Measurements from ENCODE around the gene FBXL7.

FBXL7 gene

DNA sequence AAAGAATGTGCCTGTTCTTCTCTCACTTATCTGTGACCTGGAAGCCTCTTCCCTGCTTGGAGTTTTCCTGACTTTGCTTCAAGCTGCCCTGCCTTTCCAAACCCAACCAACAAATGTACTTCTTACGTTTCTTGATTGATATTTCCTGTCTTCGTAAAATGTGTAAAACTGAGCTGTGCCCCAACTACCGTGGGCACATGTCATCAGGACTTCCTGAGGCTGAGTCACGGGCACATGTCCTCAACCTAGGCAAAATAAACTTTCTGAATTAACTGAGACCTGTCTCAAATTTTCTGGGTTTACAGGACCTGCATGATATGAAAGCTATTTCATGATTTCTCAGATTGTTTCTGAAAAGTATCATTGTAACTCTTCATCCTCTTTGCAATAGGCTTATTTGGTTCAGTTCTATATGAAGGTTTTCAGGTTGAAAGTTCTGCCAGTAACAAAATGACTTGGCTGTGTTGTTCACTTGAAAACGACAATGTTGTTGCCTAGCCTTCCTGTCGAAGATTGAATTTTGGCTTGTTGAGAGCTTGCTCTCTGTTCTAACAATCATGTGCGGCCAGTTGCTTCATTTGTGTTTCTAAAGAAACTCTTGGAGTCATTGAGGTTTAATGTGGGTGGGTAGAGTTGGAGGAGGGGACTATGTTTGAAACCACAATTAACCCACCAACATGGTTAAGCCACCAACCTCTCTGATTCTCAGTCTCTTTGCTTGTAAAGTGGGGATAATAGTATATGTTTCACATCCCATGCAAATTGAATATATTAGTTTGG, 145.6 kb downstream of the FBXL7 start:
- H3K9me3 Mint-ChIP-seq, result peaks cover 12% of the 10 kb centered on the region
- no peak overlapping the region for H3K4me3 Mint-ChIP-seq
- no peak overlapping the region for H3K27ac Mint-ChIP-seq
- H3K4me1 Mint-ChIP-seq, result no peaks in the 10 kb centered on the region
- H3K27me3 Mint-ChIP-seq, result no peaks in the 10 kb centered on the region
- DNase-seq (no peak), ATAC-seq (no peak)
- no peaks in the 10 kb centered on the region for H3K36me3 Mint-ChIP-seq (ENCODE audit: low read depth)

DNA sequence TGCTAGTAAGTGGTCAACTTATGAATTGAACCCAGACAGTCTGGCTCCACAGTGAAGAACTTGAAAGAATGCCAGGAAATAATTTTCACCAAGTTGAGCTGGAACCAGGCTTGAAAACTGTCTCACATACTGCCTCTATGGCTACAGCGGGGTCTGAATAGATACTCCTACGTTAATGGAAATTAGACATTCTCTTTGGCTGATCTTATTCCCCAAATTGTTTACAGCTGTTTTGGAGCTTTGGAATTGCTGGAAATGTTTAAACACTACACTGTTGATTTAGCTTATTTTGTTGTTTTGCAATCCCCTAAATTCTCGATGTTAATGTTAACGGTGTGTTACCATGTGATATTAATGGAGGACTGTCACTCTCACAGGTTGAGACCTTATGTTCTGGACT, 146.4 kb downstream of the FBXL7 start:
- ATAC-seq, result no peak
- no peaks in the 10 kb centered on the region for H3K27me3 Mint-ChIP-seq
- no peak overlapping the region for H3K27ac Mint-ChIP-seq
- no peaks in the 10 kb centered on the region for H3K36me3 Mint-ChIP-seq (ENCODE audit: low read depth)
- no peak overlapping the region for H3K4me3 Mint-ChIP-seq
- no peak for DNase-seq
- H3K4me1 Mint-ChIP-seq, result no peaks in the 10 kb centered on the region
- peaks cover 12% of the 10 kb centered on the region for H3K9me3 Mint-ChIP-seq

DNA sequence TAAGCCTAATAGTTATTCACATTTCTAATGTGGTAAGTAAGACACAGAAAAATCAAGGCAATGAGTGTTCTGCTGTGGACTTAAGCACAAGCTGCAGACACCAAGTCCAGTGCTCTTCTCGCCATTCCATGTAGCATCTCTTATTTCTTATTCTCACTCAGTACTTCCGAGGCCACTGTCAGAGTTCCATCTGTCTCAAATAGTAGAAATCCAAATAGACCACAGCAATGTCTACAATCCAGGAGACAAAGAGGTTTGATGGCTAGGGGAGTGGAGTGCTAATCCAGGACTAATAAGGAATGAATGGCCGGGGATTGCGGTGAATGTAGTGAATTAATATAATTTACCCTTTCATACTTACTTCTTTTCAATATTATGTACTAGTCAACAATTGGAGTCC, 147.3 kb downstream of the FBXL7 start:
- Mint-ChIP-seq H3K27ac (no peak overlapping the region), H3K9me3 (peaks cover 12% of the 10 kb centered on the region), H3K27me3 (no peaks in the 10 kb centered on the region), H3K36me3 (ENCODE audit: low read depth) (no peaks in the 10 kb centered on the region), H3K4me3 (no peak overlapping the region), H3K4me1 (no peaks in the 10 kb centered on the region)
- DNase-seq (no peak), ATAC-seq (no peak)

DNA sequence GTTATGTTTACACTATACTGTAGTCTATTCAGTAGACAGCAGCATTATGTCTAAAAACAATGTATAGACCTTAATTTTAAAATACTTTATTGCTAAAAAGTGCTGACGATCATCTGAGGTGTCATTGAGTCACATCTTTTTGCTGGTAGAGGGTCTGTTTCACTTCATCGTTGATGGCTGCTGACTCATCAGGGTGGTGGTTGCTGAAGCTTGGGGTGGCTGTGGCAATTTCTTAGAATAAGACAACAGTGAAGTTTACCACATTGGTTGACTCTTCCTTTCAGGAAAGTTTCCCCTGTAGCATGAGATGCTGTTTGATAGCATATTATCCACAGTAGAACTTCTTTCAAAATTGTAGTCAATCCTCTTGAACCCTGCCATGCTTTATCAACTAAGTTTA, 150.3 kb downstream of the FBXL7 start:
- no peak for ATAC-seq

DNA sequence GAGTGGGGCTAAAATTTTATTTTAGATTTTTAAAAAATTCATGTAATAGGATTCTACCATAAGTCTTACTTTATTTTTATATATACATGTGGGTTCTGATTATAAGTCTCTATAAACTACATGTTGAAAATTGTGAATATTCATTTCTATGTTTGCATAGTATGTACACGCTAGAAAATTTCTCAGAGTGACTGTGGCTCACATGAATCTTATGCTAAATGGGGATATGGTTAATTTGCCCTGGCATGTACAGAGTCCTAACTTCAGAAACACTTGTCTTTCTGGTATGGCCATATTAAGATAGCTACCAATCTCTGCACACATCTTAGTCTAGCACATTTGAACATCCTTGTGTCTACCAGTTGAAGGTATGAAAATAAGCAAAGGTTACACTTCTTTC, 154.8 kb downstream of the FBXL7 start:
- Mint-ChIP-seq H3K27me3 (no peaks in the 10 kb centered on the region), H3K9me3 (peaks cover 4% of the 10 kb centered on the region), H3K36me3 (ENCODE audit: low read depth) (no peaks in the 10 kb centered on the region), H3K4me1 (no peaks in the 10 kb centered on the region), H3K27ac (no peak overlapping the region), H3K4me3 (no peak overlapping the region)
- no peak for DNase-seq
- no peak for ATAC-seq

More for the DNA sequence above, 150.3 kb downstream of the FBXL7 start:
- Mint-ChIP-seq H3K27ac (no peak overlapping the region), H3K27me3 (no peaks in the 10 kb centered on the region), H3K9me3 (no peaks in the 10 kb centered on the region), H3K4me1 (no peaks in the 10 kb centered on the region), H3K36me3 (ENCODE audit: low read depth) (no peaks in the 10 kb centered on the region), H3K4me3 (no peak overlapping the region)
- DNase-seq, result no peak

DNA sequence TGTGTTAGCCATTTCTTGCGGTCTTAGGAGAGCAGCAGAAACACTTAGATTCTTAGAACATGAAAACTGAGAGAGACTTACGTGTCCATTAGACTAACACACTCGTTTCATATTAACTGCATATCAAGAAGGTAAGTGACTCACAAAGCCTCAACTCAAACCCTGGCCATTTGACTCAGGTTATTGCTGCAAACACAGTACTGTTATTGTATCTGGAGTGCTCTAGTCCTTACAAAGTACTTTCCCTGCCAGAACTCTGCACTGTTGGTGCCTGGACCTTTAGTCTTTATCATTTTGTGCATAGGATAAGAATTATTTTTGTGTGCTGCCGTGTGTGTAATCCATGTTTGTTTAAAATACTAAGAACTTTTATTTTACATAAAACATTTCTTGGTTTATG, 155.7 kb downstream of the FBXL7 start:
- no peak overlapping the region for H3K4me3 Mint-ChIP-seq
- H3K36me3 Mint-ChIP-seq (ENCODE audit: low read depth), result no peaks in the 10 kb centered on the region
- peaks cover 4% of the 10 kb centered on the region for H3K9me3 Mint-ChIP-seq
- no peak for DNase-seq
- no peaks in the 10 kb centered on the region for H3K27me3 Mint-ChIP-seq
- no peaks in the 10 kb centered on the region for H3K4me1 Mint-ChIP-seq
- no peak for ATAC-seq
- no peak overlapping the region for H3K27ac Mint-ChIP-seq

DNA sequence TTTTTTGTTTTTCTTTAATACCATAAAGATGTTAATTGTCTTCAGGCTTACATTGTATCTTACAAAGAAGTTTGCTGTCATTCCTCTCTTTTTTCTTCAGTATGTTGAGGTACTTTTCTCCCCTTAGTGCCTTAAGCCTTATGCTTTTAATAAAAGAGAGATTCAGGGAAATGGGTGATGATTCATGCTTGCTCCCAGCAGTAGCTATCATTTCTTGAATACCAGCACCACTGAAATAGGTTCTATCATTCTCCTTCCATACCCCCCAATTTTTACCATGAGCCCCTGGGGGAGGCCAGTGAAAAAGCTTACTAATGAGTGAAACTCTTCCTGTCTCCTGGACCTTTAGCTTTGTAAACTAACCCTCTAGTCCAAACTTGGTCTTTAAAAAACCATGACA, 165.0 kb downstream of the FBXL7 start:
- Mint-ChIP-seq H3K36me3 (ENCODE audit: low read depth) (no peaks in the 10 kb centered on the region), H3K4me1 (no peaks in the 10 kb centered on the region), H3K27ac (no peak overlapping the region), H3K9me3 (peaks cover 13% of the 10 kb centered on the region), H3K4me3 (no peak overlapping the region), H3K27me3 (no peaks in the 10 kb centered on the region)
- DNase-seq, result no peak
- ATAC-seq, result no peak

DNA sequence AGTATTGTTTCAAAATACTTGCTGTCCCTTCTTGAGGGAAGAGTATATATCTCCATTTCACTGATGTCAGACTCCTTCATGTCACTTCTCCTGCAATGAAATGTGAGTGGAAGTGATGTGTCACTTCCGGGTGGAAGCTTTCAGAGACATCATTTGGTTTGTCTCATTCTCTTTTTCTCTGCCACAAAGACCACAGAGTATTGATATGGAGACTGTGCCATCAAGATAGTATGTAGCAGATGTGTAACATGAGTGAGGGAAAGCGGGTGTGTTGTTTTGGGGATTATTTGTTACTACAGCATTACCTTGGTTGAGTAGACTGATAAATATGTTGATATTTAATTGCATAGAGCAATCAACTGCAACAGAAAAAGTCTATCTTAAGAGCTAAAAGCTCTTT, 169.8 kb downstream of the FBXL7 start:
- H3K4me1 Mint-ChIP-seq, result no peaks in the 10 kb centered on the region
- H3K9me3 Mint-ChIP-seq, result peaks cover 14% of the 10 kb centered on the region
- H3K36me3 Mint-ChIP-seq (ENCODE audit: low read depth), result no peaks in the 10 kb centered on the region
- no peak for ATAC-seq
- H3K27me3 Mint-ChIP-seq, result no peaks in the 10 kb centered on the region
- H3K4me3 Mint-ChIP-seq, result no peak overlapping the region
- DNase-seq, result no peak
- H3K27ac Mint-ChIP-seq, result no peak overlapping the region

DNA sequence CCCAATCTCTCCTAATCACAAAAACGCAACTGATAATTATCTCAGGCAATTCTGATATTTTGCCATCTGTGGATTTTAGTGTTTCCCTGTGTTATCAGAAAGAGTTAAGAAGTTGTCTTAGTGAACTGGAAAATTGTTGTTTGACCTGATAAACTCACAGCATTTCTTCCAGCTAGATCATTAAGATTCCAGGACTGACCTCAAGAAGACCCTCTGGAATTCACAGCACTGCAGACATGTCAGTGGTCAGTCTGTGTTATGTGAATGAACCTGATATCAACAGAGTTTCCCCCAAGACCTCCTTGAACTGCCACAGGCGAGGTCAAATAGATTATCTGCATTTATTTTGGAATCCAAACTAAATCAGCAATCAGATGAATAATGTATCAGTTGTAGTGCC, 174.7 kb downstream of the FBXL7 start:
- no peak overlapping the region for H3K27ac Mint-ChIP-seq
- H3K4me3 Mint-ChIP-seq, result no peak overlapping the region
- H3K27me3 Mint-ChIP-seq, result no peaks in the 10 kb centered on the region
- DNase-seq (no peak), ATAC-seq (no peak)
- H3K4me1 Mint-ChIP-seq, result no peaks in the 10 kb centered on the region
- H3K9me3 Mint-ChIP-seq, result peaks cover 8% of the 10 kb centered on the region
- no peaks in the 10 kb centered on the region for H3K36me3 Mint-ChIP-seq (ENCODE audit: low read depth)

DNA sequence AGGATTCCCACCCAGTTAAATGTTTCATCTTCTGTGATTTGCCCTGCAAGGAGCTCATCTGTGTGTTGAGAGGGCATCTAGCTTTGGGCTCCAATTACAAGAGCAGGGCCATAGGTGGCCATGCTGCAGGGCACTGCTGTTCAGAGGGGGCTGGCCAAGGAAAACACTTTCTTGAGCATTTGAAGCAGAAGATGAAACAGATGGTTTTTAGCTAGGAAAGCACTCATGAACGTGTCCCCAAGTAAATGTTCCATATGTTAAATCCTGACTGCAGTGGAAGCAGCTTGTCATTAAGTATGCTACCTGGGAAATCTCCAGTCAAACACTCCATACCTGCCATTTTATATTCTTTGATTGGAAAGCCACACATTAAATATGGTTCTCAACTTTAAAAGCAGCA, 176.6 kb downstream of the FBXL7 start:
- no peak for ATAC-seq
- Mint-ChIP-seq H3K27me3 (no peaks in the 10 kb centered on the region), H3K27ac (no peak overlapping the region), H3K4me1 (no peaks in the 10 kb centered on the region), H3K9me3 (peaks cover 3% of the 10 kb centered on the region), H3K36me3 (ENCODE audit: low read depth) (no peaks in the 10 kb centered on the region), H3K4me3 (no peak overlapping the region)
- DNase-seq, result no peak

DNA sequence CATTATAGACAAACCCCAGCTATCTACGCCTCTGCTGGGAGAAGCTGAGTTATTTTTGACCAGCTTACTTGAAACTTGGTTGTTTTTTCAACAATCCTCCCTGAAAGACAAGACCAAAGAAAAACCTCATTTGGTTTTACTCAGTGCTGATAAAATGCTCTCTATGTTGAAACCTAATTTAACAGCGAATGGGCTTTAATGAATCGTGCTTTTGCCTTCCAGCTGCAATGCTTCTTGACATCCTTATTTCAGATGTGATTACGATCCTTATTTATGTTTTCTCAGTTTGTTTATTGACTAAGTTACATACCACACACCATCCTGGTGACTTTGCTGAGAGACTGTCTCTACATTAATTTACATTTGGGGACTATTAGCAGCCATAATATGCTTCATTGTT, 179.2 kb downstream of the FBXL7 start:
- ATAC-seq, result no peak
- no peaks in the 10 kb centered on the region for H3K4me1 Mint-ChIP-seq
- H3K27ac Mint-ChIP-seq, result no peak overlapping the region
- DNase-seq, result no peak
- H3K9me3 Mint-ChIP-seq, result peaks cover 3% of the 10 kb centered on the region
- no peak overlapping the region for H3K4me3 Mint-ChIP-seq
- H3K36me3 Mint-ChIP-seq (ENCODE audit: low read depth), result no peaks in the 10 kb centered on the region
- no peaks in the 10 kb centered on the region for H3K27me3 Mint-ChIP-seq

DNA sequence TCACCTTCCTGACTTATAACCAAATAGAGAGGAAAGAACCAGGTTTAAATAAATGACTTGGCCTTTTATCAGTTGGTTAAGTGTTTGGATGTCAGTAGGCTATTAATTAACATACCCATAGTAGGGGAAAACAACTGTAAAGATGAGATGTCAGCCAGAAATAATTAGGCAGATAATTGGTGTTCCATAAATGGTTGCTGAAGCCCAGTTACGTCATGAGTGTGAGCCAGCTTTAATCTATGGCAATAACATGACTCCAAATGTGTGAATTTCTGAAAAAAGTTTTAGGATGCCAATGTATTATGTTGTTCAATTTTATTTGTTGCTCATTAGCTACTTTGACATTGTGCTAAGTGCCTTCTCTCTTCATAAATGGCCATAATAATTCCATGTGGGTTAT, 180.5 kb downstream of the FBXL7 start:
- Mint-ChIP-seq H3K27me3 (no peaks in the 10 kb centered on the region), H3K4me1 (no peaks in the 10 kb centered on the region), H3K9me3 (peaks cover 3% of the 10 kb centered on the region), H3K4me3 (no peak overlapping the region), H3K36me3 (ENCODE audit: low read depth) (no peaks in the 10 kb centered on the region), H3K27ac (no peak overlapping the region)
- ATAC-seq (no peak), DNase-seq (no peak)

DNA sequence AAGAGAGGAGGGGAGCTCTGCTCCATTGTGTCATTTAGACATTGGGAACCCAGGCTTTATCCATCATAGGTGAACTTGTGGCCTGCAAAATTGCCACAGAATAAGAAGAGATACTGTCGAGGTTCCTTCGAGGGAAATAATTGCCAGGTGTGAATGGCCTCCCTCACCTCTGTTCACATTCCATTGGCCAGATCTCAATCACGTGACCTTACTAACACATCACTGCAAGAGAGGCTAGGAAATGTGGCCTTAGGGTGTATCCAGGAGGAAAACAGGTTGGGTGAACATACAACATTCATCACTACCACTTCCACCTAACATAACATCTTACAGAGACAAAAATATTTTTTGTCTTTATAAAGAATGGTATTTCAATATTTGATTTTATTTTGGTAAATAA, 182.1 kb downstream of the FBXL7 start:
- no peaks in the 10 kb centered on the region for H3K4me1 Mint-ChIP-seq
- peaks cover 3% of the 10 kb centered on the region for H3K9me3 Mint-ChIP-seq
- DNase-seq, result no peak
- no peaks in the 10 kb centered on the region for H3K27me3 Mint-ChIP-seq
- ATAC-seq, result no peak
- no peak overlapping the region for H3K27ac Mint-ChIP-seq
- no peak overlapping the region for H3K4me3 Mint-ChIP-seq
- H3K36me3 Mint-ChIP-seq (ENCODE audit: low read depth), result no peaks in the 10 kb centered on the region

DNA sequence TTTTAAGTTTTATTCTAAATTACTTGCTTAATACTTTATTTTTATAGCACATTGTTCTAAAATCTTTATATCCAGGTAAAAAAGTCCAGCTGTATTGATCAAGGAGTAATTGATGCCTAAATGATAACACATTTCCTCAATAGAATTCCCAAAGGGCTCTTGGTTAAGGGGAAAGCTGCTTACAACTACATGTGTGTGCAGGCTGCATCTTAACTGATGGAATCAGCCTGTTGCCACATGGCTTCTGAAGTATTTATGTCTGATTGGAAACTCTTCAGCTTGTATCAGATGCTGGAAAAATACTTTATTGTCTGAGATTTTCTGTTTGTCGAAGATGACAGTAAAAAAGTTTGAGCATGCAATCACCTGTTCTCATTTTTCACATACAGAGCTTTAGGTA, 182.6 kb downstream of the FBXL7 start:
- no peaks in the 10 kb centered on the region for H3K36me3 Mint-ChIP-seq (ENCODE audit: low read depth)
- DNase-seq, result no peak
- peaks cover 3% of the 10 kb centered on the region for H3K9me3 Mint-ChIP-seq
- H3K27me3 Mint-ChIP-seq, result no peaks in the 10 kb centered on the region
- ATAC-seq, result no peak
- no peaks in the 10 kb centered on the region for H3K4me1 Mint-ChIP-seq
- no peak overlapping the region for H3K4me3 Mint-ChIP-seq
- H3K27ac Mint-ChIP-seq, result no peak overlapping the region

DNA sequence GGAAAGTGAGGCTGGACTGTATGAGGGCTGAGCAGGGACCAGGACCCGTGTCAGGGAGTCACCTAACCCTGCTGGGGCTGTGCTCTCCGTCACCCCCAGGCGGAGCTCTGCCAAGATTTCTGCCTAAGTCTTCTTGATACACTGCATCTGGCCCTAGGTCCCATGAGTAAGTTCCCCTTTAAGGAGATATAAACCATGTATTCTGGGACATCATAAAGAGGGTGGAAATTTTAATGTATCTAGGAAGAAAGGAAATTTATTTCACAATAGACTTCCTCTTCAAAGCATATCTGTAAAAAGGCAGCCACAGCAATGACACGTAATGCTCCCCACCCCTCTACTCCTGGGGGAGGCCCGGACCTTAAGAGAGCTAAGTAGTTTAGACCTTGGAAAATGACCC, 183.4 kb downstream of the FBXL7 start:
- DNase-seq (no peak), ATAC-seq (no peak)
- Mint-ChIP-seq H3K27ac (no peak overlapping the region), H3K27me3 (no peaks in the 10 kb centered on the region), H3K4me1 (no peaks in the 10 kb centered on the region), H3K4me3 (no peak overlapping the region), H3K36me3 (ENCODE audit: low read depth) (no peaks in the 10 kb centered on the region), H3K9me3 (peaks cover 3% of the 10 kb centered on the region)

DNA sequence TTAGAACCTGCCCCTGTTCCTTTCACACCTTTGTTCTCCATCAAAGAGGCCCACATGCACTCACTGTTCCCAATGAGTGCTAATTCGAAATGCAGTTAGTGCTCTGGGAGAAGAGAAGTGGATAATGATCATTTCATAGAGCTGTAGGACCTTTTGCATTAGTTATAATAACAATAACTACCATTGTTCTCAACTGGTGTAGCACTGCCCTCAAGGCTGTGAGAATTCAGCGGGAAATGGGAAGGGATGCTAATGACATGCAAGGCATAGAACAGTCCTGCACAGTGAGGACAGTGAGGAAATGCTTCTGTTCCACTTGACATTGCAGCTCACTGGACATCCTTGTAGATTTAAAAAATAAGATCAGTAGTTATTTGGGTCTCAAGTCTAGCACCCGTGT, 187.4 kb downstream of the FBXL7 start:
- no peak for ATAC-seq
- Mint-ChIP-seq H3K36me3 (ENCODE audit: low read depth) (no peaks in the 10 kb centered on the region), H3K27me3 (no peaks in the 10 kb centered on the region), H3K9me3 (peaks cover 2% of the 10 kb centered on the region), H3K4me1 (no peaks in the 10 kb centered on the region), H3K4me3 (no peak overlapping the region), H3K27ac (no peak overlapping the region)
- DNase-seq, result no peak
